Measurements from ENCODE around the gene SENP8. TPM values are rescaled to one million over a fixed set of nuclear protein-coding genes. Genes with fewer than 3 reads are reported as not detected.
A peak's percentile ranks its signal among the peaks of the same experiment; 100 is the strongest.

Gene SENP8
- total and polyA plus RNA-seq, 2 donors: 2.0 to 2.7 TPM

- DNase-seq (ENCODE audit: low read depth in 6 of 9, low spot score in 9 of 9): no peak
- H3K27ac ChIP-seq (ENCODE audit: low read depth in 1 of 2, low read length in 1 of 2): no peak overlapping the region
- 96% methylated on average over 5 of the region's 5 CpGs for WGBS
Measured at GRCh38 chr15:72160696-72161245, 42.6 kb downstream of the SENP8 start.

DNA sequence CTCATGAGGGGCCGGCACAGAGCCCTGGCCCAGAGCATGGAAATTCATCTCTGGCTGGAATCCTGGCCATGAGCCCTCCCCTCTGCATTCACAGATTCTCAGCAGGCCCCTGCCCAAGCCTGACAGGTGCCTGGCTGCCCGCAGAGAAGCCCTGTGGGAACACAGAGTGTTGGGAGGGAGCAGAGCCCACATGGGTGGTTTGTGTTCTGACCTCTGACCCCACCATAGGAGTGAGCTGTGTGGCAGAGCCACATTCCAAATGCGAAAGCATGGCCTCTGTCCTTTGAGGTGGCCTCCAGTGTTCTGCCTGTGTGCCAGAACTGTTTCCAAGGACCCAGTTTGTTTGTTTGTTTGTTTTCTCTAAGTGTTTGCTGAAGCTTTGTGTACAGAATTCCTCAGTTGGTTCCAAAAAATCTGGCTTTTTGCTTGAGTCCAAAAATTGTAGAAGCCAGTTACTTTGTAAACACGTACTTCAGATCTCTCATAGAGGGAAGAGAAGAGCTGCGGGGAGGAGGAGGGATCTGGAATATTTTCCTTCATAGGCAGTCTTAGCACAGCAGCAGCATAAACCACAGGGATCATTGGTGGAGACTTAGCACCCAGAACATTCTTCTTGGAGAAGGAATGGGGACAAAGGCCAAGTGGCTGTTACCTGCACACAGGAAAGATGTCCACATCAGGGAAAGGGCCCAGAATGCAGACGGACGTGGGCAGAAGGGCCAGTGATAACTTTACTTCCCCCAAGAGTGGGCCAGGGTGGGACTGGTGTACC, 43.3 kb downstream of the SENP8 start:
- DNase-seq (ENCODE audit: low read depth in 6 of 9, low spot score in 9 of 9): no peak
- 95% methylated on average over 7 of the region's 7 CpGs for WGBS

More at GRCh38 chr15:72160696-72161245, 42.6 kb downstream of the SENP8 start:
- no peak overlapping the region for H3K4me3 ChIP-seq (ENCODE audit: low read length in 2 of 2)
- no peaks in the 10 kb centered on the region for H3K9me3 ChIP-seq (ENCODE audit: control insufficient read depth in 2 of 2, insufficient read depth in 1 of 2, low read length in 1 of 2)
- H3K36me3 ChIP-seq (ENCODE audit: control insufficient read depth in 2 of 2, insufficient read depth in 2 of 2, low read length in 1 of 2): no peaks in the 10 kb centered on the region
- no peaks in the 10 kb centered on the region for H3K27me3 ChIP-seq (ENCODE audit: control insufficient read depth in 2 of 2, insufficient read depth in 1 of 2, low read length in 1 of 2)
- H3K4me1 ChIP-seq (ENCODE audit: control insufficient read depth in 2 of 2, insufficient read depth in 2 of 2, low read length in 2 of 2): peaks cover 0 to 2% of the 10 kb centered on the region in 2 donors

DNA sequence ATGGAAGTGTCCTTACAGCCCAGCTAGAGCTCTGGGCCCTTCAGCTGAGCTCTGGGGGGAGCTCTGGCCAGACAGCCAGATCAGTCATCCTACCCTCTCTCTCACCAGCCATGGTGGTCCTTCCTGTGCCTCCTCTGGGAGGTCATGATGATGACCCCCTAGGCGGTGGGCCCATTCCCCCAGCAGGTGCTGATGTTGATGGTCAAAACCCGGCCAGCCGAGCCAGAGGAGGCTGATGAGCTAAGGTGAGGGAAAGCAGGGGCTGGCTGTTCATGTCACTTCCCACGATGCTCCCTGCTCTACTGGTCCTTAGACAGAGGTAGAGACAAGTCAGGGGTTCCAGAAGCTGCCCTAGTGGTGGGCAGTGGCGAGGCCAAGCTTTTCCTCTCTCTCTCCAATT, 44.4 kb downstream of the SENP8 start:
- Histone ChIP-seq H3K4me1 (ENCODE audit: control insufficient read depth in 2 of 2, insufficient read depth in 2 of 2, low read length in 2 of 2) (no peaks in the 10 kb centered on the region), H3K27ac (ENCODE audit: low read depth in 1 of 2, low read length in 1 of 2) (no peak overlapping the region), H3K36me3 (ENCODE audit: control insufficient read depth in 2 of 2, insufficient read depth in 2 of 2, low read length in 1 of 2) (no peaks in the 10 kb centered on the region), H3K4me3 (ENCODE audit: low read length in 2 of 2) (no peak overlapping the region), H3K27me3 (ENCODE audit: control insufficient read depth in 2 of 2, insufficient read depth in 1 of 2, low read length in 1 of 2) (no peaks in the 10 kb centered on the region), H3K9me3 (ENCODE audit: control insufficient read depth in 2 of 2, insufficient read depth in 1 of 2, low read length in 1 of 2) (no peaks in the 10 kb centered on the region)
- 94% methylated on average over 5 of the region's 5 CpGs for WGBS
- no peak for DNase-seq (ENCODE audit: low read depth in 6 of 9, low spot score in 9 of 9)

More for the DNA sequence above, 43.3 kb downstream of the SENP8 start:
- H3K4me3 ChIP-seq (ENCODE audit: low read length in 2 of 2): no peak overlapping the region
- no peaks in the 10 kb centered on the region for H3K27me3 ChIP-seq (ENCODE audit: control insufficient read depth in 2 of 2, insufficient read depth in 1 of 2, low read length in 1 of 2)
- no peaks in the 10 kb centered on the region for H3K4me1 ChIP-seq (ENCODE audit: control insufficient read depth in 2 of 2, insufficient read depth in 2 of 2, low read length in 2 of 2)
- no peak overlapping the region for H3K27ac ChIP-seq (ENCODE audit: low read depth in 1 of 2, low read length in 1 of 2)
- H3K36me3 ChIP-seq (ENCODE audit: control insufficient read depth in 2 of 2, insufficient read depth in 2 of 2, low read length in 1 of 2): no peaks in the 10 kb centered on the region
- H3K9me3 ChIP-seq (ENCODE audit: control insufficient read depth in 2 of 2, insufficient read depth in 1 of 2, low read length in 1 of 2): no peaks in the 10 kb centered on the region

GRCh38 chr15:72163719-72164118, 45.5 kb downstream of the SENP8 start:
- H3K27ac ChIP-seq (ENCODE audit: low read depth in 1 of 2, low read length in 1 of 2): no peak overlapping the region
- H3K36me3 ChIP-seq (ENCODE audit: control insufficient read depth in 2 of 2, insufficient read depth in 2 of 2, low read length in 1 of 2): no peaks in the 10 kb centered on the region
- 89% methylated on average over 4 of the region's 4 CpGs for WGBS
- H3K27me3 ChIP-seq (ENCODE audit: control insufficient read depth in 2 of 2, insufficient read depth in 1 of 2, low read length in 1 of 2): no peaks in the 10 kb centered on the region
- DNase-seq (ENCODE audit: low read depth in 6 of 9, low spot score in 9 of 9): peak in 1 of 9 donors; percentile 10
- peaks cover 0 to 9% of the 10 kb centered on the region in 2 donors for H3K4me1 ChIP-seq (ENCODE audit: control insufficient read depth in 2 of 2, insufficient read depth in 2 of 2, low read length in 2 of 2)
- no peaks in the 10 kb centered on the region for H3K9me3 ChIP-seq (ENCODE audit: control insufficient read depth in 2 of 2, insufficient read depth in 1 of 2, low read length in 1 of 2)
- no peak overlapping the region for H3K4me3 ChIP-seq (ENCODE audit: low read length in 2 of 2)

- peaks cover 0 to 18% of the 10 kb centered on the region in 2 donors for H3K4me1 ChIP-seq (ENCODE audit: control insufficient read depth in 2 of 2, insufficient read depth in 2 of 2, low read length in 2 of 2)
- no peaks in the 10 kb centered on the region for H3K27me3 ChIP-seq (ENCODE audit: control insufficient read depth in 2 of 2, insufficient read depth in 1 of 2, low read length in 1 of 2)
- no peaks in the 10 kb centered on the region for H3K9me3 ChIP-seq (ENCODE audit: control insufficient read depth in 2 of 2, insufficient read depth in 1 of 2, low read length in 1 of 2)
- no peaks in the 10 kb centered on the region for H3K36me3 ChIP-seq (ENCODE audit: control insufficient read depth in 2 of 2, insufficient read depth in 2 of 2, low read length in 1 of 2)
- no peak overlapping the region for H3K4me3 ChIP-seq (ENCODE audit: low read length in 2 of 2)
- DNase-seq (ENCODE audit: low read depth in 6 of 9, low spot score in 9 of 9): no peak
- WGBS: 96% methylated on average over 5 of the region's 5 CpGs
- no peak overlapping the region for H3K27ac ChIP-seq (ENCODE audit: low read depth in 1 of 2, low read length in 1 of 2)
Measured at GRCh38 chr15:72166716-72167417, 48.7 kb downstream of the SENP8 start.

DNA sequence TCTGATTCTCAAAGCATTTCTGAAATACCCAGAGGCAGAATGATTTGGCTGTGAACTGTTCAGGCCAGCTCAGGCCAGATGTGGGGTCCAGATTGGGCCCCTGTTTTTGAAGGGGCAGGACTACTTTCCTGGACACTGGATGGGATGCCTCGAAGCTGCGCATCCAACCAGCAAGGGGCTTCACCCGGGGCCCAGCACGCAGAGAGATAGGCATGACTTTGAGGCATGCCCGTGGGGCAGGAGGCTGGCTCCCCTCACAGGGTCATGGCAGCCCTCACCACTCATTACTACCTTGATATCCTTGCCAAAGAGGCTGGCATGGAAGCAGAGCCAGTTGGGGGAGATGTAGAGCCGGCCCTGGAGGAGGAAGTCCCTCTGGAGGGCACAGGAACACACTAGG, 49.2 kb downstream of the SENP8 start:
- Histone ChIP-seq H3K36me3 (ENCODE audit: control insufficient read depth in 2 of 2, insufficient read depth in 2 of 2, low read length in 1 of 2) (no peaks in the 10 kb centered on the region), H3K9me3 (ENCODE audit: control insufficient read depth in 2 of 2, insufficient read depth in 1 of 2, low read length in 1 of 2) (no peaks in the 10 kb centered on the region), H3K27ac (ENCODE audit: low read depth in 1 of 2, low read length in 1 of 2) (no peak overlapping the region), H3K4me3 (ENCODE audit: low read length in 2 of 2) (no peak overlapping the region), H3K4me1 (ENCODE audit: control insufficient read depth in 2 of 2, insufficient read depth in 2 of 2, low read length in 2 of 2) (peaks cover 0 to 18% of the 10 kb centered on the region in 2 donors), H3K27me3 (ENCODE audit: control insufficient read depth in 2 of 2, insufficient read depth in 1 of 2, low read length in 1 of 2) (no peaks in the 10 kb centered on the region)
- WGBS: 79% methylated on average over 6 of the region's 6 CpGs
- no peak for DNase-seq (ENCODE audit: low read depth in 6 of 9, low spot score in 9 of 9)

DNA sequence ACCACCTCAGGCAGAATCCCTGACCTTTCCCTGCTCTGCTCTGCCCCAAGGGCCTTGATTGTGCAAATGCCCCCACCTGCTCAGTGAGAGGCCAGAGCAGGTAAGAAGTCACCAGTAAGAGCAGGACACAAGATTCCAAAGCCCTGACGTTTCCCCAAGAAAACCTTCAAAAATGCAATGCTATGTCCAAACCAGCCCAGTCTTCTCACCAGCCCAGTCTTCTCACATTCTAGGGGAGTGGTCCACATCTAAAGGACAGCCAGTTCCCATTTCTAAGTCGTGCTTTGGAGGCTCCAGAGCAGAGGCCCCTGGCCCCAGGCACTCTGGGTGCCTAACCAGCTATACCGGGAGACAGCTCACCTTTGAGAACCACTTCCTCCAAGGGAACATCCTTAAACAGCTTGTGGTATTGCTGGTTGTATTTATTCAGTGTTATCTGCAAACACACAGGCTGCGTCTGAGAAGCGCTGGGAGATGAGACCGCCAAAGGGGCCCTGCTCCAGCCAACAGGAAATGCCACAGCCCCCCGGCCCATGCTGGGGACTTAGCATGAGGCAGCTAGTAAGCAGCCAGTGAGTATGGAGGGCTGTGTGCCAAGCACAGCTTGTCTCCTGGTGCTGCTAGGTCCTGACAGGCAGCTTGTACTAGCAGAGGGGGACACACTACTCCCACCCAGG, 50.1 kb downstream of the SENP8 start:
- Histone ChIP-seq H3K36me3 (ENCODE audit: control insufficient read depth in 2 of 2, insufficient read depth in 2 of 2, low read length in 1 of 2) (no peaks in the 10 kb centered on the region), H3K27me3 (ENCODE audit: control insufficient read depth in 2 of 2, insufficient read depth in 1 of 2, low read length in 1 of 2) (no peaks in the 10 kb centered on the region), H3K4me3 (ENCODE audit: low read length in 2 of 2) (no peak overlapping the region), H3K4me1 (ENCODE audit: control insufficient read depth in 2 of 2, insufficient read depth in 2 of 2, low read length in 2 of 2) (peaks cover 0 to 18% of the 10 kb centered on the region in 2 donors), H3K27ac (ENCODE audit: low read depth in 1 of 2, low read length in 1 of 2) (no peak overlapping the region), H3K9me3 (ENCODE audit: control insufficient read depth in 2 of 2, insufficient read depth in 1 of 2, low read length in 1 of 2) (no peaks in the 10 kb centered on the region)
- DNase-seq (ENCODE audit: low read depth in 6 of 9, low spot score in 9 of 9): peak in 5 of 9 donors; percentile 8 to 62 (median 14)
- 13% methylated on average over 7 of the region's 7 CpGs for WGBS

GRCh38 chr15:72168808-72169190, 50.6 kb downstream of the SENP8 start:
- Histone ChIP-seq H3K27ac (ENCODE audit: low read depth in 1 of 2, low read length in 1 of 2) (no peak overlapping the region), H3K4me3 (ENCODE audit: low read length in 2 of 2) (no peak overlapping the region), H3K36me3 (ENCODE audit: control insufficient read depth in 2 of 2, insufficient read depth in 2 of 2, low read length in 1 of 2) (no peaks in the 10 kb centered on the region), H3K4me1 (ENCODE audit: control insufficient read depth in 2 of 2, insufficient read depth in 2 of 2, low read length in 2 of 2) (peaks cover 0 to 18% of the 10 kb centered on the region in 2 donors), H3K9me3 (ENCODE audit: control insufficient read depth in 2 of 2, insufficient read depth in 1 of 2, low read length in 1 of 2) (no peaks in the 10 kb centered on the region), H3K27me3 (ENCODE audit: control insufficient read depth in 2 of 2, insufficient read depth in 1 of 2, low read length in 1 of 2) (no peaks in the 10 kb centered on the region)
- no peak for DNase-seq (ENCODE audit: low read depth in 6 of 9, low spot score in 9 of 9)
- WGBS: 57% methylated on average over 4 of the region's 4 CpGs

Data from thymus (tissue), 11 donors.